Activated CD8-positive, alpha-beta T cell treated with anti-CD3 and anti-CD28 coated beads for 36 hours (primary cell): ENCODE results near the gene SCRT2. TPM values are rescaled to one million over a fixed set of nuclear protein-coding genes. Genes with fewer than 3 reads are reported as not detected.

ENCODE experiments used
- ATAC-seq: fragments of 200-7000 bp; cut with Tn5 transposase; one replicate; pipeline ENCODE4 v1.10.0; 2021; ENCODE audit warnings: mild to moderate bottlenecking, moderate library complexity
- CTCF ChIA-PET: fragments of 350-600 bp; sonication (Branson Sonifier 250); formaldehyde crosslinking; loops from one replicate; lab custom pipeline; 2021; ENCODE audit warnings: antibody characterized with exemption; lab: Charles Lee
- POLR2A ChIA-PET: fragments of 350-600 bp; sonication (Branson Sonifier 250); formaldehyde crosslinking; loops from one replicate; lab custom pipeline; 2021; ENCODE audit warnings: antibody characterized with exemption; lab: Charles Lee
- DNase-seq: peaks from one replicate; pipeline ENCODE4 v3.0.0-alpha.2; 2020
- H3K27ac Mint-ChIP-seq: one replicate; pipeline ENCODE4 v1.8.0; 2021; ENCODE audit warnings: mild to moderate bottlenecking, mixed read lengths
- H3K27me3 Mint-ChIP-seq: one replicate; pipeline ENCODE4 v1.8.0; 2021; ENCODE audit warnings: mixed read lengths
- H3K36me3 Mint-ChIP-seq: one replicate; pipeline ENCODE4 v1.8.0; 2021; ENCODE audit warnings: low read depth, mixed read lengths
- H3K4me1 Mint-ChIP-seq: one replicate; pipeline ENCODE4 v1.8.0; 2021; ENCODE audit warnings: low read depth, mixed read lengths
- H3K4me3 Mint-ChIP-seq: one replicate; pipeline ENCODE4 v1.8.0; 2021; ENCODE audit warnings: mild to moderate bottlenecking, moderate library complexity, mixed read lengths
- H3K9me3 Mint-ChIP-seq: one replicate; pipeline ENCODE4 v1.8.0; 2021; ENCODE audit warnings: mixed read lengths
- CTCF ChIP-seq: fragments of 200-600 bp; IDR thresholded peaks from one replicate; pipeline ENCODE4 v1.8.0; 2022; ENCODE audit warnings: antibody characterized with exemption, mild to moderate bottlenecking
- intact Hi-C: fragments of 100-400 bp; cut with micrococcal nuclease; formaldehyde crosslinking; loops from one replicate; pipeline ENCODE4 v1.10.0; 2022
- total RNA-seq, 2 experiments: library from RNA; stranded (reverse); gene quantifications; one replicate each; pipeline ENCODE4 v1.2.3, GENCODE V29; 2021

SCRT2 gene
- total RNA-seq, 2 experiments from 2014 or later: not detected

- H3K27me3 Mint-ChIP-seq: peaks cover 24% of the 10 kb centered on the region
- no peak for TF ChIP-seq CTCF
- ATAC-seq (no peak), DNase-seq (no peak)
- peaks cover 2% of the 10 kb centered on the region for H3K4me1 Mint-ChIP-seq
- intact Hi-C loops: no loop called here
- peaks cover 1% of the 10 kb centered on the region for H3K9me3 Mint-ChIP-seq
- ChIA-PET POLR2A (interaction anchor here (1.0 kb wide), 1 partner anchor 17 kb away, joined by 3 read pairs; no protein-coding TSS in a partner anchor), CTCF (interaction anchor here (1.4 kb wide), 1 partner anchor 62 kb away, joined by 3 read pairs; no protein-coding TSS in a partner anchor)
- H3K4me3 Mint-ChIP-seq: no peak overlapping the region
- H3K27ac Mint-ChIP-seq: no peak overlapping the region
- no peaks in the 10 kb centered on the region for H3K36me3 Mint-ChIP-seq
Observed at GRCh38 chr20:707451-708110, 32.0 kb upstream of the SCRT2 start.

GRCh38 chr20:706366-706885 is 30.8 kb upstream of the SCRT2 start:
- intact Hi-C loops: no loop called here
- ATAC-seq (no peak), DNase-seq (no peak)
- H3K4me3 Mint-ChIP-seq: no peak overlapping the region
- H3K27me3 Mint-ChIP-seq: peaks cover 19% of the 10 kb centered on the region
- H3K27ac Mint-ChIP-seq: no peak overlapping the region
- POLR2A ChIA-PET: interaction anchor here (1.0 kb wide), 1 partner anchor 16 kb away, joined by 3 read pairs; no protein-coding TSS in a partner anchor
- no peaks in the 10 kb centered on the region for H3K36me3 Mint-ChIP-seq
- no peak for TF ChIP-seq CTCF
- no peaks in the 10 kb centered on the region for H3K9me3 Mint-ChIP-seq
- CTCF ChIA-PET: interaction anchor here (1.4 kb wide), 1 partner anchor 61 kb away, joined by 3 read pairs; no protein-coding TSS in a partner anchor
- H3K4me1 Mint-ChIP-seq: peaks cover 2% of the 10 kb centered on the region

- TF ChIP-seq CTCF: no peak
- DNase-seq: no peak
- Mint-ChIP-seq H3K27ac (no peak overlapping the region), H3K4me1 (peaks cover 2% of the 10 kb centered on the region), H3K9me3 (no peaks in the 10 kb centered on the region), H3K27me3 (peaks cover 11% of the 10 kb centered on the region), H3K36me3 (no peaks in the 10 kb centered on the region), H3K4me3 (no peak overlapping the region)
- intact Hi-C loops: no loop called here
- CTCF ChIA-PET: interaction anchor here (1.3 kb wide), 1 partner anchor 59 kb away, joined by 4 read pairs; no protein-coding TSS in a partner anchor
- POLR2A ChIA-PET: no interaction called here
- no peak for ATAC-seq
Observed at GRCh38 chr20:704726-705125, 29.1 kb upstream of the SCRT2 start.

GRCh38 chr20:703426-703825 is 27.8 kb upstream of the SCRT2 start:
- CTCF ChIA-PET: interaction anchor here (1.3 kb wide), 1 partner anchor 36 kb away, joined by 5 read pairs; no protein-coding TSS in a partner anchor
- H3K9me3 Mint-ChIP-seq: no peaks in the 10 kb centered on the region
- POLR2A ChIA-PET: no interaction called here
- H3K4me3 Mint-ChIP-seq: no peak overlapping the region
- DNase-seq: no peak
- H3K4me1 Mint-ChIP-seq: no peaks in the 10 kb centered on the region
- intact Hi-C loops: no loop called here
- peaks cover 3% of the 10 kb centered on the region for H3K27me3 Mint-ChIP-seq
- H3K36me3 Mint-ChIP-seq: no peaks in the 10 kb centered on the region
- no peak for TF ChIP-seq CTCF
- H3K27ac Mint-ChIP-seq: no peak overlapping the region
- ATAC-seq: no peak

GRCh38 chr20:703006-703405 is 27.4 kb upstream of the SCRT2 start:
- no peaks in the 10 kb centered on the region for H3K36me3 Mint-ChIP-seq
- TF ChIP-seq CTCF: no peak
- H3K9me3 Mint-ChIP-seq: no peaks in the 10 kb centered on the region
- POLR2A ChIA-PET: no interaction called here
- DNase-seq (no peak), ATAC-seq (no peak)
- no peak overlapping the region for H3K27ac Mint-ChIP-seq
- no peak overlapping the region for H3K4me3 Mint-ChIP-seq
- peaks cover 3% of the 10 kb centered on the region for H3K27me3 Mint-ChIP-seq
- intact Hi-C loops: no loop called here
- CTCF ChIA-PET: interaction anchor here (1.3 kb wide), 1 partner anchor 36 kb away, joined by 5 read pairs; no protein-coding TSS in a partner anchor
- no peaks in the 10 kb centered on the region for H3K4me1 Mint-ChIP-seq
